Activated CD8-positive, alpha-beta memory T cell treated with anti-CD3 and anti-CD28 coated beads, Interleukin-2, amount 50 U/mL, for 24 hours (primary cell): ENCODE data around the gene ADAMTS2.
"Not testable (repeated sequence)": the region's sequence is repeated elsewhere in the genome, so short reads cannot be mapped to it uniquely, and the experiment has no call there.

Source experiments
- DNase-seq: peaks from one replicate; pipeline ENCODE4 v3.0.0-alpha.2; 2020; ENCODE audit errors: extremely low read depth

Gene ADAMTS2

GRCh38 chr5:179217356-179217755 lies 127.9 kb downstream of the ADAMTS2 start:
- no peak for DNase-seq

GRCh38 chr5:179216381-179216780 lies 128.9 kb downstream of the ADAMTS2 start:
- not testable (repeated sequence) for DNase-seq

GRCh38 chr5:179215576-179215975 lies 129.7 kb downstream of the ADAMTS2 start:
- DNase-seq, result no peak

GRCh38 chr5:179214678-179215077 lies 130.6 kb downstream of the ADAMTS2 start:
- DNase-seq, result no peak

- no peak for DNase-seq
Measured at GRCh38 chr5:179212870-179213269, 132.4 kb downstream of the ADAMTS2 start.

GRCh38 chr5:179211631-179212030 lies 133.6 kb downstream of the ADAMTS2 start:
- DNase-seq, result no peak

GRCh38 chr5:179211068-179211467 lies 134.2 kb downstream of the ADAMTS2 start:
- DNase-seq, result no peak

- DNase-seq, result no peak
Measured at GRCh38 chr5:179210478-179210877, 134.8 kb downstream of the ADAMTS2 start.

- DNase-seq, result no peak
Measured at GRCh38 chr5:179209359-179210150, 135.7 kb downstream of the ADAMTS2 start.

- DNase-seq, result no peak
Measured at GRCh38 chr5:179208706-179209358, 136.4 kb downstream of the ADAMTS2 start.

GRCh38 chr5:179207920-179208705 lies 137.1 kb downstream of the ADAMTS2 start:
- no peak for DNase-seq

- DNase-seq, result no peak
Measured at GRCh38 chr5:179207470-179207869, 137.8 kb downstream of the ADAMTS2 start.

- no peak for DNase-seq
Measured at GRCh38 chr5:179206366-179206765, 138.9 kb downstream of the ADAMTS2 start.

- no peak for DNase-seq
Measured at GRCh38 chr5:179205277-179205676, 140.0 kb downstream of the ADAMTS2 start.

- no peak for DNase-seq
Measured at GRCh38 chr5:179204572-179204971, 140.7 kb downstream of the ADAMTS2 start.

- DNase-seq, result no peak
Measured at GRCh38 chr5:179203248-179203647, 142.0 kb downstream of the ADAMTS2 start.

- no peak for DNase-seq
Measured at GRCh38 chr5:179201986-179202385, 143.3 kb downstream of the ADAMTS2 start.

- no peak for DNase-seq
Measured at GRCh38 chr5:179199246-179199645, 146.0 kb downstream of the ADAMTS2 start.

- DNase-seq, result no peak
Measured at GRCh38 chr5:179198825-179199224, 146.4 kb downstream of the ADAMTS2 start.

GRCh38 chr5:179196405-179197079 lies 148.7 kb downstream of the ADAMTS2 start:
- no peak for DNase-seq

- DNase-seq, result no peak
Measured at GRCh38 chr5:179195561-179196404, 149.5 kb downstream of the ADAMTS2 start.
